GM19043 (cell line): ENCODE measurements around the gene ANP32A.

Source experiments
- ATAC-seq: cut with Tn5 transposase; IDR thresholded peaks from one replicate; pipeline ENCODE4 v1.9.1; 2021; ENCODE audit warnings: low read depth; ENCODE audit not compliant: unreplicated experiment

Gene ANP32A

GRCh38 chr15:68800875-68801274, 19.8 kb downstream of the ANP32A start:
- no peak for ATAC-seq

GRCh38 chr15:68798346-68799094, 22.2 kb downstream of the ANP32A start:
- no peak for ATAC-seq

- ATAC-seq: no peak
Observed at GRCh38 chr15:68797599-68798345, 22.9 kb downstream of the ANP32A start.

GRCh38 chr15:68797191-68797590, 23.5 kb downstream of the ANP32A start:
- ATAC-seq: no peak

- ATAC-seq: no peak
Observed at GRCh38 chr15:68796576-68796975, 24.1 kb downstream of the ANP32A start.

GRCh38 chr15:68795298-68795848, 25.3 kb downstream of the ANP32A start:
- ATAC-seq: peak; percentile 44

- no peak for ATAC-seq
Observed at GRCh38 chr15:68794863-68795262, 25.8 kb downstream of the ANP32A start.

GRCh38 chr15:68794307-68794706, 26.4 kb downstream of the ANP32A start:
- no peak for ATAC-seq

GRCh38 chr15:68793776-68794175, 26.9 kb downstream of the ANP32A start:
- no peak for ATAC-seq

GRCh38 chr15:68792901-68793766, 27.6 kb downstream of the ANP32A start:
- ATAC-seq: no peak

- peak; percentile 56 for ATAC-seq
Observed at GRCh38 chr15:68791431-68792283, 29.0 kb downstream of the ANP32A start.

GRCh38 chr15:68790910-68791309, 29.8 kb downstream of the ANP32A start:
- ATAC-seq: no peak

GRCh38 chr15:68790242-68790575, 30.5 kb downstream of the ANP32A start:
- no peak for ATAC-seq

- ATAC-seq: no peak
Observed at GRCh38 chr15:68789534-68790241, 31.0 kb downstream of the ANP32A start.

- no peak for ATAC-seq
Observed at GRCh38 chr15:68789091-68789490, 31.6 kb downstream of the ANP32A start.

GRCh38 chr15:68788264-68788624, 32.5 kb downstream of the ANP32A start:
- no peak for ATAC-seq

- no peak for ATAC-seq
Observed at GRCh38 chr15:68787609-68788263, 33.0 kb downstream of the ANP32A start.

GRCh38 chr15:68786753-68787152, 33.9 kb downstream of the ANP32A start:
- ATAC-seq: no peak

- no peak for ATAC-seq
Observed at GRCh38 chr15:68785541-68785940, 35.2 kb downstream of the ANP32A start.
